Muscle of arm (tissue), 12 donors: ENCODE data around the gene L3MBTL4. TPM values are rescaled to one million over a fixed set of nuclear protein-coding genes. Genes with fewer than 3 reads are reported as not detected.

ENCODE experiments used
- DNase-seq: peaks from one replicate; pipeline ENCODE4 v3.0.0-alpha.2; 2013
- polyA plus RNA-seq, 12 donors: library from polyadenylated mRNA; unstranded; fragments of 120-200 nt; gene quantifications; one replicate each; pipeline ENCODE4 v1.2.1, GENCODE V29; 2013; ENCODE audit not compliant: insufficient read length in 12 of 12

The L3MBTL4 gene
- polyA plus RNA-seq, 12 donors = 1.0 to 4.2 (median 1.6) TPM; not detected in 2

GRCh38 chr18:6366776-6367175 lies 47.9 kb downstream of the L3MBTL4 start:
- no peak for DNase-seq

GRCh38 chr18:6365385-6365784 lies 49.3 kb downstream of the L3MBTL4 start:
- no peak for DNase-seq

DNA sequence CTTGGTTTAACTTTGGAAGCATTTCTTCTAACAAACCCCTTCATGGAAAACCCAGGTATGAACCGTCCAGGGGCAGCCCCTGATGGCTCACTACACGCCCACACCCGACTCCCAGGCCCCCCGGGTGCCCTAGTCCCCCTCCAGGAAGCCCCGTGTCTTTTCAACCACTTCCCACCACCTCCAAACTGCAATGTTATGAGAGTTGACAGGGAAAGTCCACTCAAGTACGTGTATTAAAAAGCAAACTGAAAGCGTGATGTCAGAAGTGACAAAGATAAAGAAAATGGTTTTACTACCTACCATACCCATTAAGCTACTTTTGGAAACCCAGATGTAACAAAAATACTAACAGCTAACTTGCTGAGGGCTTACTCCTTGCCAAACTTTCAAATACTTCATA lies 51.5 kb downstream of the L3MBTL4 start:
- DNase-seq = no peak

GRCh38 chr18:6362559-6363129 lies 52.1 kb downstream of the L3MBTL4 start:
- DNase-seq = no peak

DNA sequence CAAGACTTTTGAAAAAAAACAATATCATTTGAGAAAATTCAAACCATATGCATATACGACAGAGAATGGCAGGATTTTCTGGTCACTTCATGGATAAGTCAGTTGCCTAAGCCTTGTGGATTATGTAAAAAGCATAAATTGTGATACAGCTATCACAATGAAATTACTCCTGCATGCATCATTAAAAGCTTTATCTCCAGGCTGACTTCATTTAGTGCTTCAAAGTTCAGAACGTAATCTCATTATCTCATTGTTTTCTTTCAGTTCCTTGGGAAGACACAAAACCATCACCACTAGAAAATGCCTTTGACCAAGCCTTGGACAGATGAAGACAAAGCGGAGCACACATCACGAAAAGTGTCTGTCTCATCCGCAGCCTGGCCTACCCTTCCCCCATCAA lies 57.0 kb downstream of the L3MBTL4 start:
- no peak for DNase-seq

- DNase-seq = no peak
These were observed 58.7 kb downstream of the L3MBTL4 start for GRCh38 chr18:6355789-6356589.

DNA sequence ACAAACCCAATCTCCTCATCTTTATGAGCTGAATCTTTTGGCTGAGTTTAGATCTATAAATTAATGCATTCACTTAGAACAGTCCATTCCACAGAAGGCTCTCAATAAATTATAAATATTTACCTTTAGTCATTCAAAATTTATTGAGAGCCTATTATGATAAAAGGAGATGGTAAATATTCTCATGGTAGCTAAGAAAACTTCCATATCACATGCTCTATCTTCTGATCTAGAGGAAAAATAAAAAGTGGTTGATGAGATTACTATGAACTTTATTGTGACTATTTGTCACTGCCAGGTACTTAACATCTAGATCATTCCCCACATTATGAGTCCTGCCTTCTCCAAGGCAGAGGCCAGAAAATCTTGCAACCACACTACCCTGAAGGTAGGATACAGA lies 62.4 kb downstream of the L3MBTL4 start:
- no peak for DNase-seq

DNA sequence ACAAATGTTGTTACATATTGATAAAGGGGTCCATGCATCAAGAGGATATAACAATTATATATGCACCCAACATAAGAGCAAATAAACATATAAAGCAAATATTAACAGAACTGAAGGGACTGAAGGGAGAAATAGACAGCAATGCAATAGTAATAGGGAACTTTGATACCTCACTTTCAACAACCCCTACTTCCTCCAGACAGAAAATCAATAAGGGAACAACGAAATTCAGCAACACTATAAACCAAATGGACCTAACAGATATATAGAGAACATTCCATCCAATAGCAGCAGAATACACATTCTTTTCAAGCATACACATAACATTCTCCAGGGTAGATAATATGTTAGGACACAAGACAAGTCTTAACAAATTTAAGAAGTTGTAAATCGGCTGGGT lies 71.7 kb downstream of the L3MBTL4 start:
- DNase-seq = no peak

- DNase-seq = no peak
These were observed 73.0 kb downstream of the L3MBTL4 start for GRCh38 chr18:6341709-6342108.

DNA sequence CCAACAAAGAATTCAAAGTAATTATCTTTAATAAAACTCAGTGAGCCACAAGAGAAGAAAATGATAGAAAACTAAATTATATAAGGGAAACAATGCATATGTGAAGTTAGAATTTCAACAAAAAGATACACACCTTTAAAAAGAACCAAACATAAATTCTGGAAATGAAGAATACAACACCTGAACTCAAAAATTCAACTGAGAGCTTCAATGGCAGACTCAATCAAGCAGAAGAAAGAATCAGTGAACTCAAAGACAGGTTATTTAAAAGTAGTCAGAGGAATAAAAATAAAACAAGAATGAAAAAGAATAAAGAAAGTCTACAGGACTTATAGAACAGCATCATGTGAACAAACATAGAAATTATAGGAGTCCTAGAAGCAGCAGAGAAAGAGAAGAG lies 73.4 kb downstream of the L3MBTL4 start:
- DNase-seq = no peak

DNA sequence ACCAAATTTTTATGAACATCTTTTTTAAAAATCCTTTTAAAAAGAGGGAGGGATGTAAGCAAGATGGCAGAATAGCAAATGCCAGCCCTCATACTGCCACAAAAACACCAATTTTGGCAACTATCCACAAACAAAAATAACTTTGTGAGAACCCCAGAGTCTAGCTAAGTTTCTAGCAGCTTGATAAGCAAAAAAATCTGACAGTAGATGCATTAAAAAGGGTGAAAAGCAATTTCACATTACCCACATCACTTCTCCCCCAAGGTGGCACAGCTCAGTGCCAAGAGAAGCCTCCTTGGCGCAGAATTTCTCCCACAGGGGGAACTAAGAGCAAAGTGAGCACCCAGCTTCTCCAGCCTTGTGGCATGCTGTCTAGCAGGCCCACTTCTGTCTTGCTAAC lies 74.6 kb downstream of the L3MBTL4 start:
- no peak for DNase-seq

GRCh38 chr18:6336239-6336638 lies 78.5 kb downstream of the L3MBTL4 start:
- no peak for DNase-seq

DNA sequence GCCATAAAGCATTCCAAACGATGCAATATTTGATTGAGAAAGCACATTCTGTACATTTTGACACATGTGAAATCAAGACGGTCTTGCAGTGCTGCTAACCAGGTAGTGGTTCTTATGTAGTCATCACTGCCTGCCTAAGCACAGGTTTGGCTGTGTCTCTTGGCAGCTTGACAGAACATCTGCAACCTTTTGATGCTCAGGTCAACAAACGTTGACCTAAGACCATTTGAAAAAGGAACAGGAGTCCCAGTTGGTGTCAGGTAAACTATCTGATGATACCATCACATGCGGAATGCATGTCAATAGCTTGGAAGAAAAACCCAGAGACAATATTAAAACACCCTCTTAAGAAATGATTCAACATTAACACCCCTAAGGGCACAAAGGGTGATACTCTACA lies 80.7 kb downstream of the L3MBTL4 start:
- DNase-seq = no peak

DNA sequence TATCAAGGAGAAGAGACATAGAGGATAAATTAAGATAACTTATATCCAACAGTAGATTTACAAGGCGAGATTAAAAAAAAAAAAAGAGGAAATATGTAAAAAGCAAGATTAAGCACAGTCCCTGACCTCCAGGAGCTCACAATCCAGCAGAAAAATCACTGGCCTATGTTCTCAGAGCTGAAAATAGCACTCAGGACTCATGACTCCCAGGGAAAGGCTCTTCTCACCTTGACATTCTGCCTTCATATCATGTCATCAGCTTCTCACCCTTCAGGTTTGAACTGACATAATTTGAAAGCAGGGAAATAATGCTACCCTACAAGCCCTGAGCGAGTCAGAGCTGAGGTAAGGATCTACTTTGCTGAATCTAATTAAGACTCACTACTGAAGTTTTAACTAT lies 82.8 kb downstream of the L3MBTL4 start:
- no peak for DNase-seq

GRCh38 chr18:6330786-6331185 lies 83.9 kb downstream of the L3MBTL4 start:
- peak; percentile 10 for DNase-seq

GRCh38 chr18:6328621-6329010 lies 86.1 kb downstream of the L3MBTL4 start:
- peak; percentile 76 for DNase-seq

DNA sequence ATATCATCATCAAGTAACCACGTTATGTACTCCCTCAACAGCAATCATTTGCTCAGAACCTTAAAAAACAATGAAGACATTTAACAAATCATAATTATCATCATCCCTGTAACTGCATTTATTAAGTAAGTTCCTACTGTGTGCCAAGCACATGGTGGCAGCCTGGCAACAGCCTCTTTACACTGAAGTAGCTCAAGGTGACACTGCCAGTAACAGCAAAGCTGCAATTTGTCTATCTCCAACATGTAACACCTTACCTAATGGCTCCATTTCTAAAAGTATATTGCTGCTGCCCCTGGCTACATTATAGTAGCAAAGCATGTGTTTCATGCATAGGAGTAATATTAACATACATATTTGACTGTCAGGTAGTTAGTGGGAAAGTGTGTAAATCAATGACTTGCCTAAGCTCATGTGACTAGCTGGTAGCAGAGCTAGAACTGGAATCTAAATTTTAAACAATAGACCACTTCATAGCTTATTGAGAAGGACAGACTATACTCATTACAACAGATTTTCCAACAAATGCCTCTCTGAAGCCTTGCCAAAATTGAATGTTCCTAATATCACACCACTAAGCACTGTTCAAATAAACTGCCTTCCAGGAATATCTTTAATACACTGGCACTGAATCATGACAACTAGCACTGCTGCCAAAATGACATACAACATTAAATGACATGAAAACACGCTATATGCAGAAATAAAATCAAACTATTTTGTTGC lies 86.7 kb downstream of the L3MBTL4 start:
- DNase-seq = peak; percentile 53

DNA sequence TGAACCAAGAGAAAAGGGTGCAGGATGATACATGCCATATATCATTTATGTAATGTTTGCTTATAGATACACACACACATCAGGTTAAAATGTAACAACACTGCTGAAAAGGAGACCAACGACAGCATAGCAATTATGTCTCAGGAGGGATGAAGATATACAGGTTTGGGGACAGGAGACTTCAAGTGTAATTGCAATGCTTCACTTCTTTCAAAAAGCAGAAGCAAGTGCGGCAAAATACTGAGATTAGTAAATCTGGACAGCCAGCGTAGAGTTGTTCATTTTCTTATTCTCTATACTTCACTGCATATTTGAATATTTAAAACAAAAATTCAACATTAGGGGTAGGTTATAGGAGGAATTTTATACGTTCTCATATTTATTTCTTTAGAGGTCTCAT lies 87.2 kb downstream of the L3MBTL4 start:
- DNase-seq = no peak

DNA sequence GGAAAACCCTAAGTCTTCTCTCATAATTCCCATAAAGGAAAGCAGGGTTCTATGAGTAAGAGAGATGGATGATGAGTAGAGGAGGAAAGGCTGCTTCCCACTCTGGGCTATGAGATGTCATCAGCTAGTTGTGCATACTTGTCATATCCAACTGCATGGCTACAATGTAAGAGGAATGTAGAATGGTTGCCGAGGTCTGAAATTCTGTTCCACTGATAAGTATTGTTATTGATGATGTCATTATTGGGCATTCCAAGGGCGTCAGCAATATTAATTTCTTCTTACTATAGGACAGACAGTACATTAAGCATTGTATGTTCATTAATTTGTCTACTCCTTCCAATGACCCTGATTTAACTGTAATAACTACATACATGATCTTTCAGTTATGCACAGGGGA lies 88.1 kb downstream of the L3MBTL4 start:
- DNase-seq = no peak

DNA sequence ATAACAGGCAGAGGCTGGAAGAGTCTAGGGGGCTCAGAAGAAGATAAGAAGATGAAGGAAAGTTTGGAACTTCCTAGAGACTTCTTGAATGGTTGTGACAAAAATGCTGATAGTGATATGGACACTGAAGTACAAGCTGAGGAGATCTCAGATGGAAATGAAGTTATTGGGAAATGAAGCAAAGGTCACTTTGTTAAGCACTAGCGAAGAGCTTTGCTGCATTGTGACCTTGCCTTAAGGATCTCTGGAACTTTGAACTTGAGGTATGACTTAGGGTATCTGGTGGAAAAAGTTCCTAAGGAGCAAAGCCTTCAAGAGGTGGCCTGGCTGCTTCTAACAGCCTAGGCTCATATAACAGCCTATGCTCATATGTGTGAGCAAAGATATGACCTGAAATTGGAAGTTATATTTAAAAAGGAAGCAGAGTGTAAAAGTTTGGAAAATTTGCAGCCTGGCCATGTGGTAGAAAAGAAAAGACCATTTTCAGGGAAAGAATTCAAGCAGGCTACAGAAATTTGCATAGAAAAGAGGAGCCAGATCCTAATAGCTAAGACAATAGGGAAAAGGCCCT lies 91.3 kb downstream of the L3MBTL4 start:
- no peak for DNase-seq

GRCh38 chr18:6315517-6316331 lies 99.0 kb downstream of the L3MBTL4 start:
- DNase-seq = no peak

DNA sequence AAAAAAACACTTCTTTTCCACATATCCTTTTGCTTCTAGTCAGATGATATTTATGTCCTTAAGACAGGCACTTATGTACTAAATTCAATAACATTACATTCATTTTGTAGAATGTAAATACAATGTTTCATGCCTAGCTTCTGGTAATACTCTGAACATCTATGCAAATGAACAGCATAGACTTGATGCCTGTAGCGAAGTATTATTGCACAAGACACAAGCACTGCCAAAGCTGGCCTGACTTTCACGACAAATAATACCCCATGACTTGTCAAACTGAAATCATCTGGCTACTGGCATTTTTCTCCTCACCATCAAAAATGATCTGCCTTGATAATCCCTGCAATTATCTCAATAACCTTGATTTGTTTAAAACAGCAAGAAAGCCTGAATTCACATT lies 101.3 kb downstream of the L3MBTL4 start:
- DNase-seq = no peak
